HEK293T (cell line): ENCODE results near the gene BPIFB3.

ENCODE experiments used
- CTCF ChIA-PET: fragments of 350-600 bp; formaldehyde crosslinking; extraction: SDS; loops from one replicate; lab custom pipeline; 2021; ENCODE audit warnings: antibody characterized with exemption, inconsistent platforms; lab: Yijun Ruan, JAX
- POLR2A ChIA-PET: fragments of 350-600 bp; formaldehyde crosslinking; extraction: SDS; loops from one replicate; lab custom pipeline; 2020; ENCODE audit warnings: antibody characterized with exemption, inconsistent platforms; lab: Yijun Ruan, JAX
- DNase-seq: peaks from one replicate; pipeline ENCODE4 v3.0.0; 2012; ENCODE audit warnings: mixed read lengths; ENCODE audit errors: extremely low spot score
- ARNT ChIP-seq: fragments of 450-650 bp; IDR thresholded peaks from 2 replicates; pipeline ENCODE4 v1.6.1; 2017; ENCODE audit warnings: mild to moderate bottlenecking
- BHLHE40 ChIP-seq: fragments of 450-650 bp; IDR thresholded peaks from 2 replicates; pipeline ENCODE4 v1.6.1; 2016; ENCODE audit warnings: mild to moderate bottlenecking, moderate library complexity, borderline replicate concordance
- CTBP1 ChIP-seq: fragments of 450-650 bp; IDR thresholded peaks from 2 replicates; pipeline ENCODE4 v1.6.1; 2016; ENCODE audit warnings: borderline replicate concordance
- ELF4 ChIP-seq: fragments of 450-650 bp; IDR thresholded peaks from 2 replicates; pipeline ENCODE4 v1.6.1; 2017; ENCODE audit warnings: antibody characterized with exemption
- FOXA1 ChIP-seq: fragments of 450-650 bp; IDR thresholded peaks from 2 replicates; pipeline ENCODE4 v1.6.1; 2016; ENCODE audit warnings: mild to moderate bottlenecking
- FOXK2 ChIP-seq: fragments of 450-650 bp; IDR thresholded peaks from 2 replicates; pipeline ENCODE4 v1.6.1; 2016; ENCODE audit warnings: mild to moderate bottlenecking
- FOXM1 ChIP-seq: fragments of 450-650 bp; IDR thresholded peaks from 2 replicates; pipeline ENCODE4 v1.6.1; 2017; ENCODE audit warnings: mild to moderate bottlenecking, borderline replicate concordance
- HDGF ChIP-seq: fragments of 450-650 bp; IDR thresholded peaks from 2 replicates; pipeline ENCODE4 v1.6.1; 2017; ENCODE audit warnings: antibody characterized with exemption, borderline replicate concordance
- L3MBTL2 ChIP-seq: fragments of 450-650 bp; conservative IDR thresholded peaks from 2 replicates; pipeline ENCODE4 v1.6.1; 2016; ENCODE audit warnings: mild to moderate bottlenecking
- LEF1 ChIP-seq: fragments of 450-650 bp; IDR thresholded peaks from 2 replicates; pipeline ENCODE4 v1.6.1; 2017; ENCODE audit warnings: mild to moderate bottlenecking, borderline replicate concordance
- NFRKB ChIP-seq: fragments of 450-650 bp; IDR thresholded peaks from 2 replicates; pipeline ENCODE4 v1.6.1; 2016; ENCODE audit warnings: mild to moderate bottlenecking, moderate library complexity
- SP1 ChIP-seq: fragments of 450-650 bp; IDR thresholded peaks from 2 replicates; pipeline ENCODE4 v1.6.1; 2017
- SUZ12 ChIP-seq: fragments of 450-650 bp; IDR thresholded peaks from 2 replicates; pipeline ENCODE4 v1.6.1; 2016; ENCODE audit warnings: mild to moderate bottlenecking
- TARDBP ChIP-seq: fragments of 450-650 bp; IDR thresholded peaks from 2 replicates; pipeline ENCODE4 v1.6.1; 2016
- ZNF384 ChIP-seq: fragments of 450-650 bp; IDR thresholded peaks from 2 replicates; pipeline ENCODE4 v1.6.1; 2016
- TF ChIP-seq, protein P1 (sequence below): fragments of 450-650 bp; IDR thresholded peaks from 2 replicates; pipeline ENCODE4 v1.6.1; 2016

Gene BPIFB3

GRCh38 chr20:33053291-33054106 is at the start of gene BPIFB3:
Gene BPIFB3, plus strand, starts transcription at chr20:33053903. Its CDS starts 1,533 bp downstream, at chr20:33055436.
- TF ChIP-seq ZNF384 (no peak), SUZ12 (no peak), L3MBTL2 (no peak), NFRKB (no peak), FOXM1 (no peak), FOXK2 (no peak), TARDBP (no peak), LEF1 (no peak), ARNT (no peak), SP1 (no peak), ELF4 (no peak), CTBP1 (no peak), BHLHE40 (no peak), HDGF (no peak), FOXA1 (no peak)
- TF ChIP-seq, protein P1, sequence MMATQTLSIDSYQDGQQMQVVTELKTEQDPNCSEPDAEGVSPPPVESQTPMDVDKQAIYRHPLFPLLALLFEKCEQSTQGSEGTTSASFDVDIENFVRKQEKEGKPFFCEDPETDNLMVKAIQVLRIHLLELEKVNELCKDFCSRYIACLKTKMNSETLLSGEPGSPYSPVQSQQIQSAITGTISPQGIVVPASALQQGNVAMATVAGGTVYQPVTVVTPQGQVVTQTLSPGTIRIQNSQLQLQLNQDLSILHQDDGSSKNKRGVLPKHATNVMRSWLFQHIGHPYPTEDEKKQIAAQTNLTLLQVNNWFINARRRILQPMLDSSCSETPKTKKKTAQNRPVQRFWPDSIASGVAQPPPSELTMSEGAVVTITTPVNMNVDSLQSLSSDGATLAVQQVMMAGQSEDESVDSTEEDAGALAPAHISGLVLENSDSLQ = no peak
- ChIA-PET CTCF (no interaction called here), POLR2A (no interaction called here)
- no peak for DNase-seq

- TF ChIP-seq NFRKB (no peak), SP1 (no peak), LEF1 (no peak), TARDBP (no peak), CTBP1 (no peak), ELF4 (no peak), SUZ12 (no peak), FOXA1 (no peak), ARNT (no peak), L3MBTL2 (no peak), ZNF384 (no peak), FOXM1 (no peak), FOXK2 (no peak), HDGF (no peak), BHLHE40 (no peak)
- TF ChIP-seq, protein P1 = no peak
- CTCF ChIA-PET = no interaction called here
- no peak for DNase-seq
- POLR2A ChIA-PET = no interaction called here
Observed at GRCh38 chr20:33004141-33004751, 49.5 kb upstream of the BPIFB3 start, which contains the start of gene SUN5. Gene SUN5, minus strand, starts transcription at chr20:33004433. Its CDS starts 93 bp downstream, at chr20:33004340.

DNA sequence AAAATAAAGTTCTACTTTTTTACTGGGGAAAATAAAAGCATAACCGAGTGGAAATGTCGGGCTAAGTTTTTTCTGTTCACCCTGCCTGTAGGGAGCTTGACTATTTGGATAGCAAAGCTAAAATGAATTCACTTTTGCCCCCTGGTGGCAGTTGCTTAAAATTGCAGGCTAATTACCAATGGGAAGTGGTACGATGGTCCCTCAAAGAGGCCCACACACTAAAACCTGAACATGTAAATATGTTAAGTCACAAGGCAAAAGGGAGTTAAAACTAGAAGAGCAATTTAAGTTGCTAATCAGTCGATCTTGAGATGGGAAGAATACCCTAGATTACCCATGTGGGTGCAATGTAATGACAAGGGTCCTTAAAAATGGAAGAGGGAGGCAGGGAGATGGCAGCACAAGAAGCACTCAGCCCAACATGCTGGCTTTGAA is 48.6 kb upstream of the BPIFB3 start:
- DNase-seq = no peak
- POLR2A ChIA-PET = no interaction called here
- no peak for TF ChIP-seq HDGF
- TF ChIP-seq L3MBTL2 = no peak
- no peak for TF ChIP-seq ZNF384
- TF ChIP-seq CTBP1 = no peak
- no peak for TF ChIP-seq FOXA1
- TF ChIP-seq LEF1 = no peak
- no peak for TF ChIP-seq TARDBP
- no peak for TF ChIP-seq NFRKB
- TF ChIP-seq FOXM1 = no peak
- no peak for TF ChIP-seq SP1
- TF ChIP-seq SUZ12 = no peak
- TF ChIP-seq, protein P1 = no peak
- TF ChIP-seq FOXK2 = no peak
- TF ChIP-seq ARNT = no peak
- no peak for TF ChIP-seq ELF4
- no peak for TF ChIP-seq BHLHE40
- CTCF ChIA-PET = no interaction called here

DNA sequence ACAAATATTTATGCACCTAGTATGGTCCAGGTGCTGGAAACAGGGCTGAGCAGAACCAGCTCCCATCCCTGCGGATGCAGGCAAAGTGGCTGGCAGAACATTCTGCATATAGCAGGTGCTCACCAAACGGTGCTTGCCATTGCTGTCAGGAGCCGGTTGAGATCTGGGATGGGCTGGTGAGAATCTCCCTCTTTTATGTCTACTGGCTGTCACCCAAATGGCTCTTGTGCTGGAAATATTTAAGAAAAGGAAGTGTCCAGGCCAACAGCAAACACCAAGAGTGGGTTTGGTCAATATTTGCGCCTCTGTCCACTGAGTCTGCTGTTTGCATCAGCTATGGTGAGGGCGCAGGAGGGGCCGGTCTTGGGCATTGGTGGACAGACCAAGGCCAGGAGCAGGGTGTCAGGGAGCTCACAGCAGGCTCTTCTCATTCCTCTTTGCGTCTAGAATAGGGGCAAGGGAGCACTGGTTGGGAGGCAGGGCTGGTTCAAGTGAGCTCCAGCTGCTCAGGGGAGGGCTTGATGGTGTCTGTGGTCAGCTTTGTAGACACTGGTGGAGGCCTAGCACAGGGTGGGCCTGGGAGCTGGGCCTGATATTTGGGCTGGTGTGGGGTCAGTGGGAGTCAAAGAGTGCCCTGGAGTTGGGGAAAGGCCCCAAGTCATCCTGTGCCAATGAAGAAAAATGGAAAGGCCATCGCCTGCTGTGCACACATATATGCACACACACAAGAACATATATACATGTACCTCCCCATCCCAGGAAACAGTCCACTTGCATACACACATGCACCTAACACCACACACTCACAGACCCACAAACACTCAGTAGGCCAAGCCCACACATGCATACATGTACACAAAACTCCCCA is 47.6 kb upstream of the BPIFB3 start:
- ChIA-PET POLR2A (interaction anchor here (0.6 kb wide), 1 partner anchor 10 kb away, joined by 3 read pairs; no protein-coding TSS in a partner anchor), CTCF (interaction anchor here (0.7 kb wide), 1 partner anchor 391 kb away, joined by 4 read pairs; no protein-coding TSS in a partner anchor)
- TF ChIP-seq FOXA1 = no peak
- no peak for TF ChIP-seq SP1
- no peak for TF ChIP-seq ELF4
- TF ChIP-seq FOXM1 = no peak
- no peak for TF ChIP-seq NFRKB
- no peak for TF ChIP-seq FOXK2
- no peak for TF ChIP-seq SUZ12
- TF ChIP-seq ZNF384 = no peak
- no peak for TF ChIP-seq HDGF
- TF ChIP-seq TARDBP = no peak

More for the DNA sequence above, 47.6 kb upstream of the BPIFB3 start:
- DNase-seq = no peak
